OCI-LY3 (cell line): ENCODE data around the gene GATA6.

Experiments used
- H2AFZ ChIP-seq: fragments of 200-600, 300-600 bp; shearing (Covaris generic); 2 replicates; pipeline ENCODE4 v1.6.0; 2014; ENCODE audit warnings: antibody characterized with exemption, low read depth, low read length
- H3K27ac ChIP-seq: fragments of 200-600, 300-600 bp; sonication (generic); 2 replicates; pipeline ENCODE4 v1.5.1; 2014; ENCODE audit warnings: mild to moderate bottlenecking, low read length, moderate library complexity, mixed read lengths
- H3K27me3 ChIP-seq: fragments of 200-600, 300-600 bp; sonication (generic); 2 replicates; pipeline ENCODE4 v1.6.1; 2014; ENCODE audit warnings: low read depth, low read length, mixed read lengths
- H3K36me3 ChIP-seq: fragments of 200-600, 300-600 bp; sonication (generic); replicated peaks from 2 replicates; pipeline ENCODE3; 2014; ENCODE audit warnings: low read depth, low read length, mixed read lengths
- H3K4me1 ChIP-seq: fragments of 300-600, 200-600 bp; sonication (generic); 2 replicates; pipeline ENCODE4 v1.6.1; 2014; ENCODE audit warnings: low read length, mixed read lengths
- H3K4me2 ChIP-seq: fragments of 200-600, 300-600 bp; sonication (generic); 2 replicates; pipeline ENCODE4 v1.6.1; 2014; ENCODE audit warnings: low read length, mixed read lengths
- H3K4me3 ChIP-seq: fragments of 300-600, 200-600 bp; sonication (generic); 2 replicates; pipeline ENCODE4 v1.5.1; 2014; ENCODE audit warnings: antibody characterized with exemption, mild to moderate bottlenecking, low read length, moderate library complexity
- H3K79me2 ChIP-seq: fragments of 300-600, 200-600 bp; shearing (Covaris generic); 2 replicates; pipeline ENCODE4 v1.6.1; 2014; ENCODE audit warnings: mild to moderate bottlenecking, low read length, mixed read lengths
- H3K9ac ChIP-seq: fragments of 300-600, 200-600 bp; shearing (Covaris generic); 2 replicates; pipeline ENCODE4 v1.6.0; 2014; ENCODE audit warnings: mild to moderate bottlenecking, low read length, moderate library complexity
- H3K9me3 ChIP-seq: fragments of 200-600, 300-600 bp; shearing (Covaris generic); 2 replicates; pipeline ENCODE4 v1.6.1; 2014; ENCODE audit warnings: low read length, mixed read lengths; ENCODE audit not compliant: insufficient read depth
- H4K20me1 ChIP-seq: fragments of 200-600, 300-600 bp; sonication (generic); 2 replicates; pipeline ENCODE4 v1.6.1; 2016; ENCODE audit warnings: low read length, mixed read lengths; ENCODE audit not compliant: insufficient read depth
- EZH2phosphoT487 ChIP-seq: fragments of 200-600 bp; shearing (Covaris generic); IDR thresholded peaks from 2 replicates; pipeline ENCODE4 v1.6.1; 2018; ENCODE audit warnings: antibody characterized with exemption, mixed run types, low read depth
- TF ChIP-seq, protein P1 (sequence below): fragments of 200-600, 300-600 bp; sonication (generic); IDR thresholded peaks from 2 replicates; pipeline ENCODE4 v1.5.1; 2014; ENCODE audit warnings: antibody characterized with exemption, low read length, low read depth

Gene GATA6

DNA sequence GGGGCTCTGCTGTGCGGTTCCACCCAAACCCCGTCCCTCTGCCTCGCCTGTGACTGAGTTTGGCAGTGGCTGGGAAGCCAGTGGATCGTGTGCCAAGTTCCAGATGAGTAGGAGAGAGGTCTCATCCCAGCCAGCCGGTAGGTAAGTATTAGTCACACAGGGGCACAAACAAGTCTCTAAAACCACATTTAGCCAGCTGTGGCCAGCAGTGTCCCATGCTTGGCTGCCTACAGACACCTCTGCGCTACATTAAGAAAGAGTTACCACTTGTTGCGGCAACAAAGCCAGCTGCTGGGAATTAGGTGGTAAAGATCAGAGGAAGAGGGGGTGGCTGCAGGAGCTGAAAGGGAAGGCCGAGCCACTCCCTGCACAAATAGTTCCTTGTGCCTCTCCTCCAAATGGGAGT lies 81.2 kb downstream of the GATA6 start:
- Histone ChIP-seq H3K4me3 (no peak overlapping the region), H3K79me2 (no peaks in the 10 kb centered on the region), H3K36me3 (no peaks in the 10 kb centered on the region), H3K27ac (no peak overlapping the region), H3K27me3 (peaks cover 9% of the 10 kb centered on the region; the same call in 1 of the 2 replicates), H3K9me3 (no peaks in the 10 kb centered on the region), H4K20me1 (no peaks in the 10 kb centered on the region), H3K9ac (no peak overlapping the region), H2AFZ (no peak overlapping the region), H3K4me2 (no peak overlapping the region), H3K4me1 (no peaks in the 10 kb centered on the region)
- no peak for TF ChIP-seq EZH2phosphoT487
- TF ChIP-seq, protein P1, sequence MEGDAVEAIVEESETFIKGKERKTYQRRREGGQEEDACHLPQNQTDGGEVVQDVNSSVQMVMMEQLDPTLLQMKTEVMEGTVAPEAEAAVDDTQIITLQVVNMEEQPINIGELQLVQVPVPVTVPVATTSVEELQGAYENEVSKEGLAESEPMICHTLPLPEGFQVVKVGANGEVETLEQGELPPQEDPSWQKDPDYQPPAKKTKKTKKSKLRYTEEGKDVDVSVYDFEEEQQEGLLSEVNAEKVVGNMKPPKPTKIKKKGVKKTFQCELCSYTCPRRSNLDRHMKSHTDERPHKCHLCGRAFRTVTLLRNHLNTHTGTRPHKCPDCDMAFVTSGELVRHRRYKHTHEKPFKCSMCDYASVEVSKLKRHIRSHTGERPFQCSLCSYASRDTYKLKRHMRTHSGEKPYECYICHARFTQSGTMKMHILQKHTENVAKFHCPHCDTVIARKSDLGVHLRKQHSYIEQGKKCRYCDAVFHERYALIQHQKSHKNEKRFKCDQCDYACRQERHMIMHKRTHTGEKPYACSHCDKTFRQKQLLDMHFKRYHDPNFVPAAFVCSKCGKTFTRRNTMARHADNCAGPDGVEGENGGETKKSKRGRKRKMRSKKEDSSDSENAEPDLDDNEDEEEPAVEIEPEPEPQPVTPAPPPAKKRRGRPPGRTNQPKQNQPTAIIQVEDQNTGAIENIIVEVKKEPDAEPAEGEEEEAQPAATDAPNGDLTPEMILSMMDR, result no peak
